GM18907 (cell line): ENCODE measurements around the gene SLC25A12.

ENCODE experiments used
- ATAC-seq: cut with Tn5 transposase; IDR thresholded peaks from one replicate; pipeline ENCODE4 v1.9.1; 2021; ENCODE audit warnings: mild to moderate bottlenecking, moderate library complexity; ENCODE audit not compliant: unreplicated experiment

Gene SLC25A12

DNA sequence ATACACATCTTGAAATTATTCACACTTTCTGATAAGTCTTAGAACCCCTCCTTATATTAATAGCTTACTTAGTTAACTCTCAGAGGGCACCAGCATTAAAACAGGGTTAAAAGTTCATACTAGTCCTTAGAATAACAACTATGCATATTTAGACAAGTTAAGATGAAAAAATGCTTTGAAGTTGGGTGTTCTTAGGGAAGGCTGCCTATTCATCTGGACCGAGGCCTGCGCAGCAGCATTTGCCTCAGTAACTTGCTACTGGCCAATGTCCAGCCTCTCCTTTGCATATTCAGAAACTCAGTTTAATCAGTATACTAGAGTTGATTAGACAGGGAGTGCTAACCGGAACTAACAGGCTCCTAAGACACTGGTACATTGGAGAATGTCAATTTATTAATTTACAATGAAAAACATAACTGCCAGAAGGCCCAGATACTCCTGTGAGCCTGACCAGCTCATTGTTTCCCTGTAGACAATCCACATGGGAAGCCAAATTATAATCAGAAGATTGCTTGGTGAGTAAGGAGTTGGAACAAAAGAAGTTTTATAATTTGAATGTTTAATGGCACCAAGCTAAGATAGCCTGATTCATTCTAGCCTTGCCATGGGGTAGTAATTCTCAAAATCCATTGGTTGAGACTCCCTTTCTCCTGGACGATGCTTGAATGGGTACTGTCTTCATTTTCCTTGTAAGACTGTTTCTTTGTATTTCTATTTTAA, 157.9 kb downstream of the SLC25A12 start:
- ATAC-seq, result no peak
